Measurements from ENCODE around the gene NUP93.

The NUP93 gene

DNA sequence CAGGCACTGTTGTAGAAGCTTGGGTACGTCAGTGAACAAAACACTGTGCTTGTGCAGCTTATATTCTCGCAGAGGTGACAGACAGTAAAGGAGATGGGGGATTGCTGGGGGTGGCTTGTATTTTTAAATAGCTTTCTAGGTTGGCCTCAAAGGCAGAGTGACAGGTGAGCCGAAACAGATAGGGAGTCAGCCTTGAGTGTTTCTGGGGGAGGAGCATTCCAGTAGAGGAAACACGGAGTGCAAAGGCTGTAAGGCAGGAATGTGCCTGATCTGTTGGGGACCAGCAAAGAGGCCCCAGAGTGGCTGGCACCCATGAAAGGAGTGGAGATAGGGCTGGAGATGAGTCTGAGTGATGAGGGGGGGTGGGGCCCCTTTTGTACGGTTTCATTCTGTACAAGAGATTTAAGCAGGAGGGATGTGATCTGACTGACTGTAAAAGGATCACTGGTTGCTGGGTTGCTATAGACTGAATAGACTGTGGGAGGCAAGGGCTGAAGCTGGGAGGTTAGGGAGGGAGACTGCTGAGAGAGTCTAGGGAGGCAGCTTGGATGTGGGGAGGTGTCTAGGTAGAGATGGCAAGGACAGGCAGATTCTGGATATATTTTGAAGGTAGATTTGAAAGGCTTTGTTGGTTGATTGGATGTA is 15.2 kb downstream of the NUP93 start:
- DNase-seq = no peak

DNA sequence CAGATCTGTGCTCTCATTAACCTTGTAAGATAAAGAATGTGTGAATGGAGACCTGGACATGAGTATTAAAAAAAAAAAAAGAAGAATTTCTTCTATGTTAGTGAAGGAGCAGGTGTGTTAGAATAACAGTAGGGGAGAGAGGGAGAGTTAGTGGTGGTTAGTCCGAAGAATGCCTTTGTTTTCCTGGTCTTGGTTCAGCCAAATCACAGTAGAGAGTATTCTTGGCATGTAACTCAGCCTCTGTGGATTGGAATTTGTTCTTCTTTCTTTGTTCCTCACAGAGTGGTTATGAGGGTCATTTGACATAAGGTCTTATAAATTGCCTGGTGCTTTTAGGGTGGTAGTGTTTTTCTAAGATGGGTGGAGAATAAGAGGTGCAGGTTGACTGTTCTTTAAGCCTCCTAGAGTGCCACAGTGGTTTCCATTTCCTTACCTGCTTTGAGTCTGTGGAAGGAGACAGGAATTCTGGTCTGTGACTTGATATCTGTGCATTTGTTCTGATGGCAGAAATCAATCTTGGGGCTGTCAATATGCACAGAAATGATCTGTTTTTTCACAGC is 17.6 kb downstream of the NUP93 start:
- no peak for DNase-seq

DNA sequence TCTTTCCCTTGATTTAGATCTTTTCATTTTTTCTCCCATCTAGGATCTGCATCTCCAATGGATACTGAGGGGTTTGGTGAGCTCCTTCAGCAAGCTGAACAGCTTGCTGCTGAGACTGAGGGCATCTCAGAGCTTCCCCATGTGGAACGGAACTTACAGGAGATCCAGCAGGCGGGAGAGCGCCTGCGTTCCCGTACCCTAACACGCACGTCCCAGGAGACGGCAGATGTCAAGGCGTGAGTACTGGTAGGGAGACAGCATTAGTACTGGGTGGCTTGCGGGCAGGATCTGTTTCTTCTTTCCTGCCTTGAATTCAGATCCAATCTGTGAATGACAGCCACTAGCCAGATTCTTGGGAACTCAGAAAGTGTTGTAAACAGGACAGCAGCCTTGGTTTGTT is 18.3 kb downstream of the NUP93 start:
- DNase-seq = no peak

DNA sequence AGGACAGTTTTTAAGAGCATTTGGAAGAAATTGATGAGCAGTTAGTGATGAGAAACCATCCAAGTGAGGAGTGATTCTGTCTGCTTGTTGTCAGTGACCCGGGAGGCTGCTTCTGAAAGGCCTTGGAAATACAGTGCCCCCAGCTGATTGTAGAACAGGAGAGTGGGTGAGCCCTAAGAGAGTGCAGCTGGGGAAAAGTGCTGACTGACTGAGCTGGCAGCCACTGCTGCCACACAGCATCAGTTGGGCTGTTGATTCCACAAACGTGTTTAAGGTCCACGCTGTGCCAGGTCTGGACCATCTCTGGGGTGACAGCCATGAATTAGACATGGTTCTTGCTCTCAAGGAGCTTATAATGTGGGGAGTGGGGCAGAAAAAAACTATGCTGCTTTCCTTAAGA is 18.9 kb downstream of the NUP93 start:
- DNase-seq = no peak

DNA sequence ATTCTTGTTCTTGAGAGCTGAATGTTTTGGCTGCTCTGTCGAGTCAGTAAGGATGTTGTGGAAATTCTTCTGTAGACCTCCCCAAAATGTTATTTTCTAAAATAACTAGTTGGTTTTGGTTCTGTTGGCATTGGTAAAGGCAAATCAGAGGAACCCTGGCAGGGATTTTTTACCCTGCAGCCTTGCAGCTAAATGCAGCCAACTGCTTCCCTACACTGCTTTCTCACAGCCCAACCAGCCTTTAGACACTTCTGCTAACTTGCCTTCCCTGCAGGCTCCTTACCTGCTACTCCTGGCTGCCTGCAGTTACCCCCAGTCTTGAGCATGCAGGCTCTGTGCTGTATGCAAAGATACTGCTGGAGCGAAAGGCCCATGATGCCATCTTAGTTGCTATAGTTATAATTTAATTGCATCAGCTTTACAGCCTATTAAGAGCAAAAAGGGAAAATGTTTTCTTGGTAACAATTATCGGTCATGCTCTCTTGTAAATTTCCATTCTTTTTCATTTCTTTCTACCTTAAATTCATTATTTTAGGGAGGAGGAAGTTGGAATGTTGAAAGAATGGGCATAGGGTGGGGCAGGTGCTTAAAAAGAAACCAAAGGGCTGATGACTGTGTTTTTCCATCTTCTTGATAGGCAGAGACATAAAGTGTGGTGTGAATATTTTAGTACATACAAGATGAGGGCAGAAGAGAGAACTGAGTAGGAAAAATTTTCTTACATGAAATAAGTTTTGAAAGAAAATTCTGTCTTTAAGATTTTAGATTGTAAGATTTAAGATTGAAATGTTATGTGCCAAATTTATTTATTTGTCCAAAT is 20.0 kb downstream of the NUP93 start:
- DNase-seq = no peak

DNA sequence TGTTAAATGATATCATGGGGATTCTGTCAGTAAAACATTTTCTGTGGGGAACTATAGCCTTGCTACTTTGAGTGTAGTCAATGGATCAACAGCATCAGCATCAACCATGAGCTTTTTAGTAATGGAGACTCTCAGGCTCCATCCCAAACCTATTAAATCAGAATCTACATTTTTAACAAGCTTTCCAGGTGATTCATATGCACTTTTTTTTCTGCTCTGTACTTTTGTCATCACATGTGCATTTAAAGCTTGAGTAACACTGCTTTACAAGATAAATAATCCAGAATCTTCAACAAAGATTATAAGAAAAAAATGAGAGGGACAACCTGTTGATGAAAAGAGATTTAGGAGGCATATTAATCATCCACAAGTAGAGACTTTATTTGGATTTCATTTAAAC is 23.5 kb downstream of the NUP93 start:
- DNase-seq = no peak

DNA sequence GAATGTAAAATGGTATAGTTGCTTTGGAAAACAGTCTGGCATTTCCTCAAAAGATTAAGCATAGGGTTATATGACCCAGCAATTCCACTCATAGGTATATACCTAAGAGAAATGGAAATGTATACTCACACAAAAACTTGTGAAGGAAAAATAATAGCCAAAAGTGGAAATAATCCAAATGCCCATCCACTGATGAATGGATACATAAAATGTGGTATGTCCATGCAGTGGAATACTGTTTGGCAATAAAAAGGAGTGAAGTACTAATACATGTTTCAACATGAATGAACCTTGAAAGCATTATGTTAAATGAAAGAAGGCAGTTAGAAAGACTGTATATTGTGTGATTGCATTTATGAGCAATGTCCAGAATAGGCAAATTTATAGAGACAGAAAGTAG is 25.1 kb downstream of the NUP93 start:
- DNase-seq = no peak

DNA sequence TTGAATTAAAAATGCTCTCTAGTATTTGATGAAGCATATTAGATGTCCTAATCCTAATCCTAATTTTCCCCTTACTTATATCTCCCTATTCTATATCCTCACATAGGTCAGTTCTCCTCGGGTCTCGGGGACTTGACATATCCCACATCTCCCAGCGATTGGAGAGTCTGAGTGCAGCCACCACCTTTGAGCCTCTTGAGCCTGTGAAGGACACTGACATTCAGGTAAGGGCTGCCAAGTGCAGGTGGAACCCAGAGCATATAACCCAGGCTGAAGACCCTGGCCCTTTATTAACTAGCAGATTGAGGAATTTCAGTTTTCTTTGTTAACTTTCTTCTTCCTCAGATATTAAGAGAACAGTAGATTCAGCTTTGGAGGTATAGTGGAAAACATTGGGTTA is 28.5 kb downstream of the NUP93 start:
- DNase-seq = no peak

DNA sequence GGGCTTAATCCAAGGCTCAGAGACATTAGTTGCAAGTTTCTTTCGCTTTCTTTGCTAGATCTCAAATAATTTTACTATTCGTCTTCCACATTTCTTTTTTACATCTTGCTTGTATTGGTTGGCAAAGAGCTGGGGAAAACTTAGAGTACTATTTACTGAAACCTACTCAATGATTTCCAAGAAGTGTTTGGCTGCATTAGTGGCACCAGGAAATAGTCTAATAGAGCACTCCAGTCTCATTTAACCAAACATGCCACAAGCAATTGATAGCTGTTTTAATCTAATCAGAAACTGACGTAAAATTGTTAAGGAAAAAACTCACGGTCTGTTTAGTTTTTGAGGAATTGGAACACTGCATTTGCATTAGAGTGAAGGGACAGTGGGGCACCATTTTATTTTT is 29.0 kb downstream of the NUP93 start:
- DNase-seq = no peak

DNA sequence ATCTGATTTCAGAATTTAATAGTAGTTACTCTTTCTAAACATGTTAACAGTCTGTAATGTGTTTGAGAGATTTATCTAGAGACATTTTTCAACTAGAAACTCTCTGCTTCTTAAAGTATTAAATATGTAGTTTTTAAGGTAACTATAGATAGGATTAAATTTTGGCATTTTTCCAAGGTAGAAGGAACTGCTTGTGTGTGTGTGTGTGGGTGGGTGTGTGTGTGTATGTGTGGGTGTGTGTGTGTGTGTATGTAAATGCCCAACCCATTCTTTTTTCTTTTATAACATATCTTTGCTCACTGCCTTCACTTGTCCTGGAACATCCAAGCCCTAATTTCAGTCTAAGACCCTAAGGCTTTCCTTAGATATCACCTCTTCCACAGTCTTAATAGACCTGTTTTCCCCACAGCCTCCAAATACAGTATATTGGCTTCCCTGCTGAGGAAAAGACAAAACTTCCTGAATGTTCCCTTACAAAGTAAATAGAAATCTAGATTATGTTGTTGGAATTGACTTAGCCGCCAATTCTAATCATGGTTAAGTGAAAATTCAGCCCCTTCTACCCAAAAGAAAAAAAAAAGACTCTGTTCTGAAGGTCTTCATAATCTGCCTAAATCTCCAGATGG is 33.5 kb downstream of the NUP93 start:
- DNase-seq = no peak

DNA sequence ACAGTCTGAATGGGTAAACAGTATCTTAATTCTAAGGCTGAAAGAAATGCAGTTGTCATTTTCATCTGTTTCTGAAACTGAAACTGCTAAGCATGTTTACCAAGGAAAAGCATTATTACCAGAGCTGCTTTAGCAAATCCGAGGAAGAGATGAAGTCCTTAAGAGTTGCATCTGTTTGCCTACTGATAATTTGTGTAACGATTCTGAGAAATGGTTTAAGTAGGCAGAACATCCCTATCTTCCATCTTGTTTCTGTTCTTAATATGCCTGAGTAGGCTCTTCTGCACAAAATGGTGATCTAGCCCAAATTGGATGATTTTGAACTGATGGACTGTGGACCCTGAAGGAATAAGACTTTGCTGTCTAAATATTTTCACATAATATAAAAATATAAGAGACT is 34.9 kb downstream of the NUP93 start:
- DNase-seq = no peak

DNA sequence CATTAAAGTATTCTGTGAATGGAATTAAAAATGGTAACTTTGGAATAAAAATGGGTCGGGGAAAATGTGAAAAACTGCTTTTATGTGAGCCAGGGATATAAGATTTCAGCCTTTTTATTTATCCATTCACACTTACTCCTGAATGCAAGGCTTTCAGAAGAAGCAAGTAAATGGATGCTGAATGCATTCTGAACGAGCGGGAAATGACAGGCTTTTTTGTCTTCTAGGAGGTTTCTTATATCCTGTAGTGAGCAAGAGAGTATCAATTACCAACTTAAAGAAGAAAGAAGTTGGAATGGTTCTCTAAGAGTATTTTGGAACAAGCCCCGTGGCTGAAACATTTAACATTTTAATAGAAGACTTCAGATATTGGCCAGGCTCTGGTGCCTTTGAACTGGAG is 36.0 kb downstream of the NUP93 start:
- no peak for DNase-seq

DNA sequence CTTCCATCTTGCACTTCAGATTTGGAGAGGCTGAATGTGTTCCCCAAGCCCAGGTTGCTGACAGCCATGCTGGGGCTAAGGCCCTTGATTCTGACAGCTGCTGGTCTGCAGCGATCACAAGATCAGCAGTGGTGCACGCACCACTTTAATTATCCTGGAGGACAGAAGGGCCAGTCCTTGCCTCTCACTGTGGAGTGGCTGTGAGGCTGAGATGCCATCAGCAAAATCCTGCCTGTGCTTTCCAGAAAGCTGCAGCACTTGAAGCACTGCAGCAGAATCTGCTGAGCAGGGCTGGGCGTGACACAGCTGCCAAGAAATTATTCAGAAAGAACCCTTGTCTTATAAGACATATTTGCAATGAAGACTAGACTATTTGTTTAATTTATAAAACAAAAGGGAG is 37.1 kb downstream of the NUP93 start:
- no peak for DNase-seq

DNA sequence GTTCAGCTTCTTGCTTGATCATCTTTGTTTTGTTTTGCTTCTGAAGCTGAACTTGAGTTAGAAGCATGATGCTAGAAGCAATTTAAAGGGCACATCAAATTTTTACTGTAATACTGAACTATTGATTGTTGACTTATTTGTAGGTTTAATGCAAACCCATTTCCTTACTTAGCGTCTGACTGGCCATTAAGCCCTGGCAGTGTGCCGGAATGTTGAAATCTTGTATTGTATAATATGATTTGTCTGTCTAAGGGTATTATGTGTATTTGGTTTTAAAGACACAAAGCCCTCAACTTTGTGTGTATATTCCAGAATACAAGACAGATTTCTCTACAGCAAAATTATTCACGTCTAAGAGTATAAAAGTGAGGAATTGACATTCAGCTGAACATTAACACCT is 39.7 kb downstream of the NUP93 start:
- no peak for DNase-seq

DNA sequence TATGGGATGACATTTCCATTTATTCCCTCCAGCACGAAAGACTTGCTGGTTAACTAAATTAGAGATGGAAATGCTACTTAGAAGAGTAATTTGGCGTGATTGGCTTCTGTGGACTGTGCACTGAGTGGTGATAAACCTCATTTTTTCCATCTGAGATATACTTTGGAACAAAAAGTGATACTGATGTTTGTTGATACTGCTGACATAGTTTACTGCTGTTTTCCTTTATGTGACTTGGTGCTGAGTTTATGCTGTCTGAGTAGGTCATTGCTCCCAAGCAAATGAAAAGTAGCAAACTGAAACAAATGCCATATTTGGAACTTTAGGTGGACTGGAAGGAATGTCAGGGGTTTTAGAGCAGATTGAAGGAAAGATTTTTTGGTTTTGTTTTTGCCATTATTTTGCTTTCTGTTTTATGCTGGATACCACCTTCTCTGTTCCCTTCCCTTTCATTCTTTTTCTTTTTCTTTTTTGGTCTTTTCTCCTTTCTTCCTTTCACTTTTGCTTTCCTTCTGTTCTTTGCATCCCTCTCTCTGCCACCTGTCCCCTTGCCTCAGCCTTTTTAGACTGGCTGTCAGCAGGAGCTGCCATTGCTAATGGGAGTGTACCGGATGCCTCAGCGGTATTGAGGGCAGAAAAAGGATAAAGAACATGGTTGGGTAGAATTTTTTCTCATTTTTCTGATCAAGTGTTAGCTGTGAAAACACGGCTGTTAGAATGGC is 41.8 kb downstream of the NUP93 start:
- DNase-seq = no peak

DNA sequence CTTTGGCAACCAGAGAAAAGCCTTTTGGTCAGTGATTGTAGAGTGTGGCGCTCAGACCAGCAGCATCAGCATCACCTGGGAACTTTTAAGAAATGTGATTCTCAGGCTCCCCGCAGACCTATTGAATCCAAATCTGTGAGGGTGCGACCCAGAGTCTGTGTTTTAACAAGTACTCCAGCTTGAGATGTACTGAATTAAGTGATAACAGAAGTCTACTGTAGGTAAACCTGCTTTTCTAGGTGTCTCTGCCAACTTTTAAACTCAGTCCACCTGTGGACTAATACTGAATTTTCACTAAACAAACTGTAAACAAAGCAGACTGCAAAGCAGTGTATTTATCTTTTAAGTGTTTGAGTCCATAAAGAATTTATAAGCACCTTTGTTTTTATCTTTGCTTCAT is 43.6 kb downstream of the NUP93 start:
- no peak for DNase-seq

DNA sequence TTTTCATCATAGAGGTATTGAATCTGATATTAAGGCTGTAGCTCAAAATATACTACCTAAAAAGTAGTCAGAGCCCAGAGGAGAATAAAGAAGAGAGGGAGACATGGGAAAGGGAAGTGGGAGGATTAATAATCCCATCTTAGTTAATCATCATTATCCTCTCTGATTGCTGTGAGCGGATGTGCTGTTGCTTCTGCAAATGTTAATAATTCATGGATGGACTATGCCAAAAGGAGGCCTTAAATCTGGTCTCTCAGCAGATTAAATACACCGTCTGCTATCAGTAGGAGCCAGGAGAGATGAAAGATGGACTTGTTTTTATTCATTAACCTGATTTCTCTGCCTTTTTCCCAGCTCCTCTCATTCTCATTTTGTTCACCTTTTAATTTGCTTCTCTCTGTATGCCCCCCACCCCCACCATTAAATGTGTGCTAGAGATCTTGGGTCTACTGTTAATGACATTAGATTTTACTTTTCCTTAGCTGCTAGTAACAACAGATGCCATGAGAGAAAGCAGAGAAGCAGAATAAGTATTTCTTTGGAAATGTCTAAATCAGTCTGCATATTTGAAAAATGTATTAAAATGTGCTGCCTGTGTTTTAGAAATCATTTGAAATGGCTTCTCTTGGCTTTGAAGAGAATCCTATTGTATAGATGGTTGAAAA is 44.2 kb downstream of the NUP93 start:
- DNase-seq = no peak

DNA sequence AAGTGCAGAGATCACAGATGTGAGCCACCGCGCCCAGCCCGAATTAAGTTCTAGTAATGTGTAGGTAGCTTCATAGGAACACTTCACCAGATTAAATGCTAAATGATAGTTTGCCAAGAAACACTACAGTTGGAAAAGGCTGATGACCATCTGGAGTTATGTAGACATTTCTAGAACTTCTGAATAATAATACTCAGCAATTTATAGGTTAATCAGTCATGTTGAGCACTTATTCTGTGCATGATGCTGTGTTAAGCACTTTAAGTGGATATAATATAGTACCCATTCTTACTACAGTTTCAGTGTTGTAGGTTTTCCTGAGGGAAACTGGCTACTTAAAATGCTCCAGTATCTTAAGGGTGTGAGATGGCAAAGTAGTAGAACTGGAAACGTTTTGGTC is 45.2 kb downstream of the NUP93 start:
- DNase-seq = no peak

DNA sequence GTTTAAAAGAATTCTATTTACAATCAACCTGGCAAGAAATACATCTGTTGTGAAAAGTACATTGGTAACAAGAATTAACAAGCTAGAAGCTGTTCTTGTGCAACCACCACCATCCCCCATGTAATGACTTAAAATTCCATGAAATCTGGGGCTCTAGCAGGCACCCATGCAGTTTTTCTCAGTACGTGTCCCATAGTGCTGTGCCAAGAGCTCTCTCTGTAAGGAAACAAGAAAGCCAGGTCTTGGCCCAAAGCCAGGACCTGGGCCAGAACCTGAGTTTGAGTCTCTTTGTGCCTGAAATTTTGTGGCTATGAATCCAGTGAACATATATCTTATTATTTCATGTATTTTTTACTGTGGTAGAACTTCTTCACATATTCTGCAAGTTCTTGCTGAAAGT is 46.6 kb downstream of the NUP93 start:
- no peak for DNase-seq

DNA sequence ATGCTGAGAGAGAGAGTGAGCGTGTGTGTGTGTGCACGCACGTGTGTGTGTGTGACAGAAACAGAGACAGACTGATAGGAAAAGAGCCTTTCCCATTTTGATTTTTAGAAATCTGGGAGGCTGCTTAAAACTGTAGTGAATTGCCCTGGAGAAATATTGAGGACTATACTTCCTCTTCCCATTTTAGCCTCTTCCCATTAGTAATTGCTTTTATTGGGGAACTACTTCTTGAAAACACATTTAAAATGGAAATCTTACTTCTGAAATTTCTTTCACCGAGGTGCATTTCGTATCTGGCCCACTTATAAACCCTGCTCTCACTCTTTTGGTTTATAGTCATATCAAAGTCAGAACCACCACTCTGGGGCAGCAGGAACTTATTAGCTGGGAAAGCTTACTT is 47.1 kb downstream of the NUP93 start:
- DNase-seq = no peak

DNA sequence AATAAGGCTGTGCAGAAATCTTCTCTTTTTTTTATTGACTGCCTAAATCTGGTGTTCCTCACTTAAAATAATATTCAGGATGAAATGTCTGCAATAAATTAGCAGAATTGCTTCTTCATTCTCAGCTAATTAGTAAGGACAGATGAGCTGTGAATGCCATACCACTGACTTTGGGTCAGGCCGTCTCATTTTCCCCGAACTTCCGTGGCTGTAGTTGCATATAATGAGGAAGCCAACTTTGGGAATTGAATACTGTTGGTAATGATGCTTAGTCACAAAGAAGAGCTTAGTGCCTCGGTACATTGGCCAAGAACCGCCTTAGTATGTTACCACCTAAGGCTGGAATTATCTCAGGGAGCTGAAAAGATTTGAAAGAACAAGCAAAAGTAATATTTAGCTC is 47.6 kb downstream of the NUP93 start:
- no peak for DNase-seq

DNA sequence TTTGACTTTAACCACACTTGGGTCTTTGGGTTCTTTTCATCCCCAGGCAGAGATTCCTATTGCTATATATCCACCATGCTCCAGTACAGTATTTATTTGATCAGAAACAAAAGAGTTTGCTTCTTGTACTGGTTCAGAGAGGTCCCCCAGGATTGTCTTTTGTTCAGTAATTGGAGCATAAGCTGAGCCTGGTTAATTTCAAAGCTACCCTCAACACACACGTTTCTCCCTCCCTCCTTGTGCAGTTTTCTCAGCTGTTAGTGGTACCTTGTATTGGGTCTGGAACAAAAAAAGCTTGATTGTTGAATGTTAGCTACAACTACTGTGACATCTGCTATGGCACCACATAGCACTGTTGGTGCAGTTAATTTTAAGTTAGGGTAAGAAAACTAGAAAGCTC is 50.0 kb downstream of the NUP93 start:
- no peak for DNase-seq

DNA sequence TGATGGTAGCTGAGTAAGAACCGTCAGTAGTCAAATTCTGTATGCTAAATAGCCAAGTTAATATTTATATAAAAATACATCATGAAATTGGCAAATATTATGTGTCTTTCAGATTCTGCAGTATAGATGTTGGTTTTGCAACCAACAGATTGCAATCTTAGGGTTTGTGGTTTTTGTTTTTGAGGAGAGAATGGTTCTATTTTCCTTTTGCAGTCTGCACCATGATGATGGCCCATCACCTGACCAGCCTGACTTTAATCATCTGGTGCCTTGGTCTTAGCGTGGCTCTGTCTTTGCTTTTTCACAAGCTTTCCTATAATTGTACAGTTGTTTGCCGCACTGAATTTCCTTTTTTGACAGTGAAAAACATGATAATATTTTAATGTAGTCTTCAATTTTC is 50.7 kb downstream of the NUP93 start:
- no peak for DNase-seq
